Measurements from ENCODE around the gene CSKMT.
"Not testable (repeated sequence)": the region's sequence is repeated elsewhere in the genome, so short reads cannot be mapped to it uniquely, and the experiment has no call there.

CSKMT gene

DNA sequence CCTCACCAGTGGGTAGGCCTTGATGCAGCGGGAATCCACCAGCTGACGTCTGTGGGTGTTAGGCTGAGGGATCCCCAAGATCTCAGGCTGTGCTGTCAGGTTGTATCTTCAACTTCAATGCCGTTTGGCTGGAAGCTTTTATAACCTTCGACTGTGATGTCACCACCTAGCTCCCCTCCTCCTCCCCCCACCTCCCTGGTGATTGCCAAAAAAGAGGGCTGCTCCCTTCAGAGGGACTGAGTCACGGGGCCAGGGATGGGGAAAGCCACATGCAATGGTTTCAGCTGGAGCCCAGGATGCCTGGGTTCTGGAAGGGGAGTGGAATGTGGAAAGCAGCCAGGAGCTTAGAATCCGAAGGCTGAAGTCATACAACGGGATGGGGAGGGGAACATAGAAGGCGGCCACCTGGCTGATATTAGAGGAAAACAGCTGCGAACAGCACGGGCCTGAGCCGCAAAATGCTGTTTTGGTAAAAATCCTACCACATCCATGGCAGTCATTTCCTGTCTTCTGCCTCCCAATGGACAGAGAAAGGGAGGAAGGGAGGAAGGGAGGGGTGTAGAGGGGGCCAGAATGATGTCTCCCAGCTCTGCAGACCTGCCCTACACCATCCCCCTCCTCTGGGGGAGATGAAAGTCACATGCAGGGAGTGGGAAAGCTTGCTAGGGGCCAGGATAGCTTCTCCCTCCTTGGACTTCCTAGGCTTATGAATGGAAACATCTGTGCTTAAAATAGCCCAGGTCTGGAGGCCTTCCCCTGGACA lies 24.5 kb downstream of the CSKMT start, which contains the start of gene LRRN4CL:
TSS of gene LRRN4CL (minus strand) at position 110 of the 763 bp plus-strand sequence. CDS start 1,022 bp downstream, outside the sequence.
- peak; percentile 92 for DNase-seq

DNA sequence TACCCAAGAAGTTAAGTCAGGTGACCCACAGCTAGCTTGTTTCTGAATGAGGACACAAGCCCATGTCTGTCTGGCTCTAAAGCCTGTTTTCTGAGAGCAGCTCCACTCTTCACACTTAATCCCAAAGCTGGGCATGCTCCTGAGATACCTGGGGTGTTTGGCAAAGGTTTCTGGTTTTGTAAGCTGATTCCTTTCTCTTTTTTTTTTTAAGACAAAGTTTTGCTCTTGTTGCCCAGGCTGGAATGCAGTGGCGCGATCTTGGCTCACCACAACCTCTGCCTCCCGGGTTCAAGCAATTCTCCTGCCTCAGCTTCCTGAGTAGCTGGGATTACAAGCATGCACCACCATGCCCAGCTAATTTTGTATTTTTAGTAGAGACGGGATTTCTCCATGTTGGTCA lies 28.5 kb downstream of the CSKMT start:
- not testable (repeated sequence) for DNase-seq

- peak; percentile 53 for DNase-seq
Measured at GRCh38 chr11:62694455-62695167, 29.5 kb downstream of the CSKMT start.

DNA sequence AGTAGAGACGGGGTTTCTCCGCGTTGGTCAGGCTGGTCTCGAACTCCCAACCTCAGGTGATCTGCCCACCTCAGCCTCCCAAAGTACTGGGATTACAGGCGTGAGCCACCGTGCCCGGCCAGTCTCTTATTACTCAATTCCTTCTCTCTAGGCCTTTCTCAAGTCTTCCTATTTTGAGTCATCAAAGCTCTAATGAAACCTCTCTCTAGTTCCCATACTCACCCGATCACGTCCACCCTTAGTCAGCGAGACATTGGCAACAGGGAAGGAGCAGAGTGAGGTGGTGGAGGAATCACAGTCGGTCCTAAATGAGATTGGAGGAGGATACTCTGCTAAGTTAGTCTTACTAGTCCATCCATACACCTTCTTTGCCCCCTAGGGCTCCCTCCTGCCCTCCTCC lies 37.1 kb downstream of the CSKMT start:
- no peak for DNase-seq

GRCh38 chr11:62703921-62704320 lies 38.8 kb downstream of the CSKMT start:
- not testable (repeated sequence) for DNase-seq

- peak; percentile 20 for DNase-seq
Measured at GRCh38 chr11:62705413-62705812, 40.3 kb downstream of the CSKMT start.

GRCh38 chr11:62705880-62706849 lies 41.1 kb downstream of the CSKMT start:
- peak; percentile 92 for DNase-seq

GRCh38 chr11:62706850-62707247 lies 41.7 kb downstream of the CSKMT start:
- no peak for DNase-seq

- no peak for DNase-seq
Measured at GRCh38 chr11:62707277-62707861, 42.3 kb downstream of the CSKMT start, which contains the start of the genes BSCL2 and GNG3. Gene BSCL2 (minus strand): TSS chr11:62707424. CDS start chr11:62707195, 229 bp downstream. Gene GNG3 (plus strand): TSS chr11:62707676. CDS start chr11:62708296, 620 bp downstream.

GRCh38 chr11:62708392-62708791 lies 43.3 kb downstream of the CSKMT start:
- DNase-seq: no peak

- no peak for DNase-seq
Measured at GRCh38 chr11:62708793-62709192, 43.7 kb downstream of the CSKMT start.

DNA sequence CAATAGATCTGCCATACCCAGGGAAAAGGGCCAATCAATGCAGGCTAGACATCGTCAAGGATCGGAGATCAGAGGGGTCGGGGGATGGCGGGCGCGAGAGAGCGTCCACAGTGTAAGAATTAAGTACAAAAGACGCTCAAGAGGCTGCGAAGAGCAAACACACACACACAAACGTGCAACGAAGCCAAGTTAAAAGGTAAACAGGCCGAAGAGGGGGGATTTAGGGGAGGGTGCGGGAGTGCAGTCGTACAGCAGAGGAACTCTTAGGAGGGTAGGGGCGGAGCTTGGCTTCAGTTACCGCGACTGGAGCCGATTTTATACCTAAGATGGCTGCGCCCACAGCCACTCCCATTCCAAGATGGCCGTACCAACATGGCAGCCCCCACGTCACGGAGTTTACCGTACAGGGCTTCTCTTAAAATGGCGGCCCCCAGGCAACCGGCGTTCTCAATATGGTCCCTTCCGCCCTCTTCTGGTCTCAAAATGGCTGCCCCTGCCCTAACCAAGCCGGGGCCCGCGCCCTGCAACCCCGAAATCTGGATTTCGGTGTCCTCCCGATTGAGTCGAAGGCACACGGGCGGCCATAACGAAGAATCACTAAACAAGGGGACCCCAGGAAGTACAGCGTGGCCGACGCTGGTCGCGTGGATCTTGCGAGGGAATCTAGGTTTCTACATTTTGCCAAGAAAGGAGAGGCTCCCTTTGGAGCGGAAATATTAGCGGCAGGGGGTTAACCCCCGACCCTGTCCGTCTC lies 44.3 kb downstream of the CSKMT start:
- peak; percentile 96 for DNase-seq

GRCh38 chr11:62710001-62710345 lies 44.9 kb downstream of the CSKMT start:
- DNase-seq: no peak

GRCh38 chr11:62712276-62712812 lies 47.2 kb downstream of the CSKMT start:
- no peak for DNase-seq

GRCh38 chr11:62712861-62713260 lies 47.7 kb downstream of the CSKMT start:
- no peak for DNase-seq

DNA sequence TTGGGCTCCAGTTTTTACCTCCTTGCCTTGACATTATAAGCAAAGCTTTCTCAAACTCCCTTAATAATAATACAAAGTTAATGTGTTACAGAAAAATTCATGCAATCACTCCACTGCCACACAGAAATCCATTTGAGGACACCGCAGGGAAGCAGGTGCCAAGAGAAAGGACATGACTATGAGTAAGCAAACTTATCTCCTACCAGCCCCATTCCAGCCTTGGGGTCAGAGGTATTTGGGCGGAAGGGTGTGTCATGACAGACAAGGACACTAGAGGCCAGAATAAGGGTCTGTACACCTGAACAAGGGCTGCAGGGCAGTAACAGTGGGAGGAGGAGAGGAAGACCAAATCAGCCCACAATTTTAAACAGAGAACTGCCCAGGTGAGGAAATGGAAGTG lies 48.2 kb downstream of the CSKMT start:
- no peak for DNase-seq

GRCh38 chr11:62715150-62716130 lies 50.3 kb downstream of the CSKMT start:
- no peak for DNase-seq

- no peak for DNase-seq
Measured at GRCh38 chr11:62716206-62716605, 51.1 kb downstream of the CSKMT start.

DNA sequence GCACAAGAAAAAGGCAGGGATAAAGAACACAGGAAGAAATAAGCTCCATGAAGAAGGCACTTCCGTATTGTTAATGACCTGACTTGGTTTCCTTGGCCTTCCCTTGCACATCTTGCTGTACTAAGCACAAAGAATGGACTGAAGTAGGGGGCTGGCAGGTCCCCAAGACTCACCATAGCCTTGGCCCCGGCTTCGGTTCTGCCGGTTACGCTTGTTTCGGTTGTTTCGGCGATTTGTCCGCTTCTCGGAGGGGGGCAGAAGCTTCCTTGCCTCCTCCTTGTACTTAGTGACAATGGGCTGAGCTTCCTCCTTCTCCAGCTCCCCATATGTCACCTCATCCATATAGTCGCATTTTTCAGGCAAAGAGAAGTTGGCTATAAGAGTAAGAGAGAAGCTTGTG lies 51.7 kb downstream of the CSKMT start:
- DNase-seq: no peak

Data from NCI-H226 (cell line).